MM.1S (cell line): Measurements from ENCODE around the gene BCKDK.

Experiments used
- DNase-seq: peaks from one replicate; pipeline ENCODE4 v3.0.0-alpha.2; 2015
- H2AFZ ChIP-seq: fragments of 300-600 bp; sonication (generic); 2 replicates; pipeline ENCODE4 v1.6.0; 2016; ENCODE audit warnings: antibody characterized with exemption, low read length
- H3F3A ChIP-seq: fragments of 300-600 bp; sonication (generic); 2 replicates; pipeline ENCODE4 v1.6.1; 2016; ENCODE audit warnings: mild to moderate bottlenecking, antibody characterized with exemption, low read length, moderate library complexity, mixed read lengths; ENCODE audit not compliant: insufficient read depth
- H3K27ac ChIP-seq: fragments of 300-600 bp; sonication (generic); 2 replicates; pipeline ENCODE4 v1.5.1; 2016; ENCODE audit warnings: mild to moderate bottlenecking, low read length
- H3K27me3 ChIP-seq: fragments of 300-600 bp; sonication (generic); replicated peaks from 2 replicates; pipeline ENCODE4 v1.6.0; 2016; ENCODE audit warnings: low read length; ENCODE audit not compliant: insufficient read depth
- H3K36me3 ChIP-seq: fragments of 300-600 bp; sonication (generic); replicated peaks from 2 replicates; pipeline ENCODE4 v1.6.1; 2016; ENCODE audit warnings: mild to moderate bottlenecking, low read length, mixed read lengths; ENCODE audit not compliant: insufficient read depth
- H3K4me1 ChIP-seq: fragments of 300-600 bp; sonication (generic); 2 replicates; pipeline ENCODE4 v1.6.1; 2016; ENCODE audit warnings: low read length, mixed read lengths
- H3K4me2 ChIP-seq: fragments of 300-600 bp; sonication (generic); 2 replicates; pipeline ENCODE4 v1.6.0; 2016; ENCODE audit warnings: low read depth, low read length
- H3K4me3 ChIP-seq: fragments of 300-600 bp; sonication (generic); 2 replicates; pipeline ENCODE4 v1.5.1; 2016; ENCODE audit warnings: low read length, mixed read lengths
- H3K79me2 ChIP-seq: fragments of 300-600 bp; sonication (generic); 2 replicates; pipeline ENCODE4 v1.6.1; 2016; ENCODE audit warnings: mixed run types, low read length, mixed read lengths
- H3K9ac ChIP-seq: fragments of 300-600 bp; sonication (generic); 2 replicates; pipeline ENCODE4 v1.6.1; 2016; ENCODE audit warnings: low read length, mixed read lengths
- H3K9me2 ChIP-seq: fragments of 300-600 bp; sonication (generic); replicated peaks from 2 replicates; pipeline ENCODE4 v1.6.1; 2016; ENCODE audit warnings: mild to moderate bottlenecking, low read length, mixed read lengths; ENCODE audit not compliant: insufficient read depth
- H3K9me3 ChIP-seq: fragments of 300-600 bp; sonication (generic); replicated peaks from 2 replicates; pipeline ENCODE4 v1.6.1; 2016; ENCODE audit warnings: mild to moderate bottlenecking, low read length, mixed read lengths; ENCODE audit not compliant: insufficient read depth
- H4K20me1 ChIP-seq: fragments of 300-600 bp; sonication (generic); 2 replicates; pipeline ENCODE4 v1.6.1; 2016; ENCODE audit warnings: mild to moderate bottlenecking, low read length, moderate library complexity, mixed read lengths; ENCODE audit not compliant: insufficient read depth
- CTCF ChIP-seq: fragments of 300-600 bp; sonication (generic); IDR thresholded peaks from 2 replicates; pipeline ENCODE4 v1.5.1; 2016; ENCODE audit warnings: antibody characterized with exemption, low read length, mixed read lengths
- EZH2 ChIP-seq: fragments of 300-600 bp; sonication (generic); optimal IDR thresholded peaks from 2 replicates; pipeline ENCODE3; 2017; ENCODE audit warnings: low read depth, mild to moderate bottlenecking, antibody characterized with exemption, low read length, mixed read lengths
- EZH2phosphoT487 ChIP-seq: fragments of 300-600 bp; sonication (generic); IDR thresholded peaks from 2 replicates; pipeline ENCODE4 v1.6.1; 2018; ENCODE audit warnings: antibody characterized with exemption, low read length

Gene BCKDK

DNA sequence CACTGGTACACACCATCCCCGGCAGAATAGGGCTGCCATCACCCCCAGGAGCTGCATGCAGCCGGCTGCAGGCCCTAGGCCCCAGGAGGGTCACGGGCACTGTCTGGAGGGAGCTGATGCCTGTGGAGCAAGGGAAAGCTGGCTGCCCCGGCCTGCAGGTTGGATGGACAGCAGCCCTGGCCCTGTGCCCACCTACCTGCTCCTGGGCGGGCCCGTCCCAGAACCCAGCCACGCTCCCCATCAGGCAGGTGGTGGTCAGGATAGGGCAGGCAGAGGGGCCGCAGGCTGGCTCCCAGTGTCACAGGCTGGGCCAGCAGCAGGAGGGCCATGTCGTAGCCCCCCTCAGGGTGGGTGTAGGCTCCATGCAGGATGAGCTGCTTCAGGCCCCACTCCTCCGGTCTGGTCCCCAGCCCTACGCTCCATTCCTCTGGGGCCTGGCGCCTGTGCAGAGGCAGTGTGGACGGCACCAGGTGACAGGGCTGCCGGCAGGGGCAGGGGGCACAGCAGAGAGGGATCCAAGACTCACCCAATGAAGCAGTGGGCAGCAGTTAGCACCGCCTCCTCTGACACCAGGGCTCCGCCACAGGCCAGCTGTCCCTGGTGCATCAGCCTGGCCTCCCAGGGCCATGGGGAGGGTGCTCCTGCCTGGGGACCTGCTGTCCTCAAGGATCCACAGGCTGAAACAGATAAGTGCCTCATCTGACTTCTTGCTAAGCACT lies 23.4 kb upstream of the BCKDK start:
- Histone ChIP-seq H3K4me3 (no peak overlapping the region), H3K9me3 (no peaks in the 10 kb centered on the region), H3K79me2 (peaks cover 7% of the 10 kb centered on the region), H4K20me1 (no peaks in the 10 kb centered on the region), H2AFZ (no peak overlapping the region), H3K27ac (no peak overlapping the region), H3F3A (0 out of 2 replicates have a peak, but pooled peaks cover 4% of the 10 kb centered on the region), H3K9me2 (no peaks in the 10 kb centered on the region), H3K27me3 (no peaks in the 10 kb centered on the region), H3K9ac (no peak overlapping the region), H3K4me2 (no peak overlapping the region), H3K36me3 (no peaks in the 10 kb centered on the region), H3K4me1 (no peaks in the 10 kb centered on the region)
- no peak for DNase-seq
- TF ChIP-seq EZH2 (no peak), CTCF (no peak), EZH2phosphoT487 (no peak)

- Histone ChIP-seq H3K4me1 (no peaks in the 10 kb centered on the region), H3K79me2 (no peaks in the 10 kb centered on the region), H3K4me2 (no peak overlapping the region), H4K20me1 (no peaks in the 10 kb centered on the region), H3K36me3 (no peaks in the 10 kb centered on the region), H3K9ac (no peak overlapping the region), H3K9me3 (no peaks in the 10 kb centered on the region), H3F3A (0 out of 2 replicates have a peak, but pooled peaks cover 4% of the 10 kb centered on the region), H3K4me3 (no peak overlapping the region), H3K27me3 (no peaks in the 10 kb centered on the region), H3K27ac (no peak overlapping the region), H2AFZ (no peak overlapping the region), H3K9me2 (no peaks in the 10 kb centered on the region)
- no peak for TF ChIP-seq CTCF
- TF ChIP-seq EZH2, result no peak
- no peak for DNase-seq
Observed at GRCh38 chr16:31085411-31085810, 22.8 kb upstream of the BCKDK start.

DNA sequence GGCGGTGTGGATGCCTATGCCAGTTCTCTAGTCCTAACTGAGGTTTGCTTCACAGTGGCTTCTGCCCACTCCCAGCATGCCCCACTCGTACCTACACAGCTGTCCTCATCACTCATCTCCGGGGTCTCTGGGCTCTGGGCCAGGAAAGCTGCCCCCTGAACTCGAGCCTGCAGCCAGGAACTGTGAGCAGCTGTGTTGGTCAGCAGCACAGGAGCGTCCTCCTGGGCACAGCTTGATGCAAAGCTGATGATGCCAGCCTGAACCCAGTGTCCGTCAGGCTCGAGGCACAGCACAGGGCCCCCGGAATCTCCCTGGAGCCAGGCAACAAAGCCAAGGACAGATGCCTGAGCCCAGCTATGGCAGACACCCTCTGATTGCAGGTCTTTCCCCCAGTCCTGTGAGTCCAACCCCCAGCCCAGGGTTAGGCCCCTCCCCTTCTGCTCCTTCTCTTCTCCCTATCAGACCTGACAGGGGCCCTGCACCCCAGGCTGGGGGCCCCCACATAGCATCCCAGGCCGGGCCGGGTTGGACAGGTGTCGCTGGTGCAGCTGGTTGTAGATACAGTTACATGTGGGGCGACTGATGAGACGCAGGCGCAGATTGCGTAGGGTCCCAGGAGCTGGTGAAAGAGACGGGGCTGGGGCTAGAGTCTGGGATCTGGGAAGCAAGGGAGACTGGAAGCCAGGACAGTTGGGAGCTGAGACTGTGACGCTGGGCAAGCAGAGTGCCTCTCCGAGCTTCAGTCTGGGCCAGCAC lies 22.1 kb upstream of the BCKDK start:
- H3K4me3 ChIP-seq, result no peak overlapping the region
- H3K9me2 ChIP-seq, result no peaks in the 10 kb centered on the region
- no peaks in the 10 kb centered on the region for H4K20me1 ChIP-seq
- 0 out of 2 replicates have a peak, but pooled peaks cover 4% of the 10 kb centered on the region for H3F3A ChIP-seq
- H3K27ac ChIP-seq, result no peak overlapping the region
- DNase-seq, result no peak
- no peaks in the 10 kb centered on the region for H3K9me3 ChIP-seq
- peaks cover 2% of the 10 kb centered on the region; the same call in 1 of the 2 replicates for H3K79me2 ChIP-seq
- no peak overlapping the region for H2AFZ ChIP-seq
- no peaks in the 10 kb centered on the region for H3K4me1 ChIP-seq
- no peak overlapping the region for H3K9ac ChIP-seq
- H3K36me3 ChIP-seq, result no peaks in the 10 kb centered on the region
- TF ChIP-seq CTCF, result no peak
- no peak for TF ChIP-seq EZH2
- no peak for TF ChIP-seq EZH2phosphoT487
- no peaks in the 10 kb centered on the region for H3K27me3 ChIP-seq
- no peak overlapping the region for H3K4me2 ChIP-seq
